OCI-LY3 (cell line): ENCODE results near the gene HLA-DQA1.

Source experiments
- EZH2phosphoT487 ChIP-seq: fragments of 200-600 bp; shearing (Covaris generic); IDR thresholded peaks from 2 replicates; pipeline ENCODE4 v1.6.1; 2018; ENCODE audit warnings: antibody characterized with exemption, mixed run types, low read depth
- TF ChIP-seq, protein P1 (sequence below): fragments of 200-600, 300-600 bp; sonication (generic); IDR thresholded peaks from 2 replicates; pipeline ENCODE4 v1.5.1; 2014; ENCODE audit warnings: antibody characterized with exemption, low read length, low read depth

- TF ChIP-seq, protein P1, sequence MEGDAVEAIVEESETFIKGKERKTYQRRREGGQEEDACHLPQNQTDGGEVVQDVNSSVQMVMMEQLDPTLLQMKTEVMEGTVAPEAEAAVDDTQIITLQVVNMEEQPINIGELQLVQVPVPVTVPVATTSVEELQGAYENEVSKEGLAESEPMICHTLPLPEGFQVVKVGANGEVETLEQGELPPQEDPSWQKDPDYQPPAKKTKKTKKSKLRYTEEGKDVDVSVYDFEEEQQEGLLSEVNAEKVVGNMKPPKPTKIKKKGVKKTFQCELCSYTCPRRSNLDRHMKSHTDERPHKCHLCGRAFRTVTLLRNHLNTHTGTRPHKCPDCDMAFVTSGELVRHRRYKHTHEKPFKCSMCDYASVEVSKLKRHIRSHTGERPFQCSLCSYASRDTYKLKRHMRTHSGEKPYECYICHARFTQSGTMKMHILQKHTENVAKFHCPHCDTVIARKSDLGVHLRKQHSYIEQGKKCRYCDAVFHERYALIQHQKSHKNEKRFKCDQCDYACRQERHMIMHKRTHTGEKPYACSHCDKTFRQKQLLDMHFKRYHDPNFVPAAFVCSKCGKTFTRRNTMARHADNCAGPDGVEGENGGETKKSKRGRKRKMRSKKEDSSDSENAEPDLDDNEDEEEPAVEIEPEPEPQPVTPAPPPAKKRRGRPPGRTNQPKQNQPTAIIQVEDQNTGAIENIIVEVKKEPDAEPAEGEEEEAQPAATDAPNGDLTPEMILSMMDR: no peak
- no peak for TF ChIP-seq EZH2phosphoT487
These were observed 28.8 kb upstream of the HLA-DQA1 start for GRCh38 chr6:32608362-32608761.
